HTERT RPE-1 (cell line): ENCODE data around the gene ARID2.

Experiments used
- in situ Hi-C: fragments of 300-500 bp; cut with MboI; formaldehyde crosslinking; loops from 4 replicates; pipeline ENCODE4 v1.14.3; 2020; ENCODE audit warnings: low sequenced_read_pairs

Gene ARID2

GRCh38 chr12:45915405-45915804 lies 185.9 kb downstream of the ARID2 start:
- in situ Hi-C loops, result no loop called here

GRCh38 chr12:45918818-45919217 lies 189.3 kb downstream of the ARID2 start:
- in situ Hi-C loops, result no loop called here

GRCh38 chr12:45928309-45928708 lies 198.8 kb downstream of the ARID2 start:
- in situ Hi-C loops, result no loop called here

GRCh38 chr12:45930369-45930768 lies 200.9 kb downstream of the ARID2 start:
- in situ Hi-C loops, result no loop called here

GRCh38 chr12:45933504-45933903 lies 204.0 kb downstream of the ARID2 start:
- in situ Hi-C loops, result no loop called here

- in situ Hi-C loops, result no loop called here
Observed at GRCh38 chr12:45934956-45935355, 205.4 kb downstream of the ARID2 start.

- in situ Hi-C loops, result no loop called here
Observed at GRCh38 chr12:45938566-45938965, 209.1 kb downstream of the ARID2 start.

- in situ Hi-C loops, result no loop called here
Observed at GRCh38 chr12:45939759-45940158, 210.3 kb downstream of the ARID2 start.

GRCh38 chr12:45944771-45945170 lies 215.3 kb downstream of the ARID2 start:
- in situ Hi-C loops, result no loop called here

GRCh38 chr12:45946435-45946834 lies 216.9 kb downstream of the ARID2 start:
- in situ Hi-C loops, result no loop called here

- in situ Hi-C loops, result no loop called here
Observed at GRCh38 chr12:45948546-45948945, 219.0 kb downstream of the ARID2 start.
